GM23338 (cell line): ENCODE data around the gene AGAP1. TPM values are rescaled to one million over a fixed set of nuclear protein-coding genes. Genes with fewer than 3 reads are reported as not detected.

Source experiments
- ATAC-seq: fragments of 200-7000 bp; cut with Tn5 transposase; 3 replicates; pipeline ENCODE4 v1.9.1; 2020
- DNase-seq: peaks from one replicate; pipeline ENCODE4 v3.0.0-alpha.2; 2015; ENCODE audit warnings: low spot score
- H2AFZ ChIP-seq: fragments of 200-600 bp; sonication (generic); 2 replicates; pipeline ENCODE4 v1.8.0; 2016; ENCODE audit warnings: antibody characterized with exemption, mild to moderate bottlenecking, moderate library complexity
- H3F3A ChIP-seq: fragments of 200-600 bp; sonication (generic); replicated peaks from 2 replicates; pipeline ENCODE4 v1.8.0; 2017; ENCODE audit warnings: antibody characterized with exemption, mixed run types, low read depth
- H3K27ac ChIP-seq: fragments of 200-600 bp; sonication (generic); 2 replicates; pipeline ENCODE4 v1.6.1; 2016; ENCODE audit warnings: low read depth
- H3K27me3 ChIP-seq: fragments of 200-600 bp; sonication (generic); 2 replicates; pipeline ENCODE4 v1.8.0; 2016; ENCODE audit warnings: mild to moderate bottlenecking, mixed run types, moderate library complexity; ENCODE audit not compliant: insufficient read depth
- H3K36me3 ChIP-seq: fragments of 200-600 bp; sonication (generic); 2 replicates; pipeline ENCODE4 v1.8.0; 2016; ENCODE audit warnings: mild to moderate bottlenecking; ENCODE audit not compliant: insufficient read depth
- H3K4me1 ChIP-seq: fragments of 200-600 bp; sonication (generic); 2 replicates; pipeline ENCODE4 v1.8.0; 2016; ENCODE audit warnings: mild to moderate bottlenecking, moderate library complexity; ENCODE audit not compliant: insufficient read depth
- H3K4me2 ChIP-seq: fragments of 200-600 bp; sonication (generic); 2 replicates; pipeline ENCODE4 v1.7.1; 2017; ENCODE audit warnings: mixed run types
- H3K4me3 ChIP-seq: fragments of 200-600 bp; sonication (generic); 2 replicates; pipeline ENCODE4 v1.6.1; 2016; ENCODE audit warnings: mixed run types
- H3K79me2 ChIP-seq: fragments of 200-600 bp; sonication (generic); replicated peaks from 2 replicates; pipeline ENCODE4 v1.8.0; 2017; ENCODE audit warnings: mild to moderate bottlenecking; ENCODE audit not compliant: insufficient read depth
- H3K9me2 ChIP-seq: fragments of 200-600 bp; sonication (generic); 2 replicates; pipeline ENCODE4 v1.8.0; 2017; ENCODE audit not compliant: insufficient read depth
- H4K20me1 ChIP-seq: fragments of 200-600 bp; sonication (generic); replicated peaks from 2 replicates; pipeline ENCODE4 v1.8.0; 2017; ENCODE audit warnings: mild to moderate bottlenecking; ENCODE audit not compliant: insufficient read depth
- H3K27ac Mint-ChIP-seq: 2 replicates; pipeline ENCODE4 v1.8.0; 2020; ENCODE audit warnings: inconsistent platforms, mild to moderate bottlenecking, moderate library complexity, mixed read lengths
- H3K27me3 Mint-ChIP-seq: 3 replicates; pipeline ENCODE4 v1.8.0; 2022; ENCODE audit warnings: low read depth, mild to moderate bottlenecking, moderate library complexity, mixed read lengths, inconsistent platforms; ENCODE audit not compliant: insufficient read depth, poor library complexity
- H3K36me3 Mint-ChIP-seq: 3 replicates; pipeline ENCODE4 v1.8.0; 2021; ENCODE audit warnings: low read depth, mild to moderate bottlenecking, inconsistent platforms, moderate library complexity, mixed read lengths
- H3K4me1 Mint-ChIP-seq: 3 replicates; pipeline ENCODE4 v1.8.0; 2020; ENCODE audit warnings: mild to moderate bottlenecking, inconsistent platforms, mixed read lengths
- H3K4me3 Mint-ChIP-seq: 3 replicates; pipeline ENCODE4 v1.8.0; 2021; ENCODE audit warnings: moderate library complexity, mild to moderate bottlenecking, inconsistent platforms, mixed read lengths
- H3K9me3 Mint-ChIP-seq: 3 replicates; pipeline ENCODE4 v1.8.0; 2020; ENCODE audit warnings: moderate library complexity, mild to moderate bottlenecking, inconsistent platforms, mixed read lengths
- CREB1 ChIP-seq: fragments of 250-450 bp; sonication (Bioruptor Pico); IDR thresholded peaks from 2 replicates; pipeline ENCODE4 v1.5.0; 2020; ENCODE audit warnings: low read depth, mild to moderate bottlenecking, moderate library complexity
- EZH2 ChIP-seq: fragments of 200-600 bp; sonication (generic); IDR thresholded peaks from one replicate; pipeline ENCODE4 v1.8.0; 2017; ENCODE audit warnings: antibody characterized with exemption, mild to moderate bottlenecking, low read depth; ENCODE audit not compliant: unreplicated experiment
- EZH2phosphoT487 ChIP-seq: fragments of 200-600 bp; sonication (generic); IDR thresholded peaks from one replicate; pipeline ENCODE4 v1.8.1; 2018; ENCODE audit warnings: antibody characterized with exemption; ENCODE audit not compliant: unreplicated experiment
- JUNB ChIP-seq: IDR thresholded peaks from one replicate; pipeline ENCODE4 v1.6.1; 2016; ENCODE audit warnings: antibody characterized with exemption; ENCODE audit not compliant: unreplicated experiment
- NANOG ChIP-seq: IDR thresholded peaks from 2 replicates; pipeline ENCODE4 v1.6.1; 2016; ENCODE audit warnings: antibody characterized with exemption, borderline replicate concordance
- POLR2AphosphoS5 ChIP-seq: IDR thresholded peaks from 2 replicates; pipeline ENCODE4 v1.6.1; 2016; ENCODE audit warnings: antibody characterized with exemption, low read depth
- STAT1 ChIP-seq: IDR thresholded peaks from one replicate; pipeline ENCODE4 v1.6.1; 2016; ENCODE audit warnings: antibody characterized with exemption; ENCODE audit not compliant: unreplicated experiment
- ZNF114 ChIP-seq: fragments of 250-450 bp; sonication (Bioruptor Pico); IDR thresholded peaks from 2 replicates; pipeline ENCODE4 v1.5.0; 2020; ENCODE audit warnings: mild to moderate bottlenecking, moderate library complexity
- ZNF331 ChIP-seq: fragments of 250-450 bp; sonication (Bioruptor Pico); IDR thresholded peaks from 2 replicates; pipeline ENCODE4 v1.5.0; 2020; ENCODE audit warnings: low read depth, mild to moderate bottlenecking, moderate library complexity
- polyA plus RNA-seq: library from polyadenylated mRNA; unstranded; fragments of >200 nt; fragmentation: Nextera tagmentation; extraction: Ambion mirVana; gene quantifications from 2 replicates; pipeline ENCODE4 v1.2.1, GENCODE V29; 2016
- total RNA-seq: library from RNA; depleted of rRNA; stranded (reverse); fragments of >200 nt; shearing (Covaris generic); gene quantifications from 2 replicates; pipeline ENCODE4 v1.2.3, GENCODE V29; 2014
- TF ChIP-seq, protein P1 (sequence below): fragments of 250-450 bp; sonication (Bioruptor Pico); IDR thresholded peaks from 2 replicates; pipeline ENCODE4 v1.5.0; 2020; ENCODE audit warnings: mild to moderate bottlenecking, moderate library complexity
- TF ChIP-seq, protein P2 (sequence below): IDR thresholded peaks from 2 replicates; pipeline ENCODE4 v1.6.1; 2016; ENCODE audit warnings: antibody characterized with exemption
- TF ChIP-seq, protein P3 (sequence below): IDR thresholded peaks from one replicate; pipeline ENCODE4 v1.6.1; 2018; ENCODE audit warnings: antibody characterized with exemption; ENCODE audit not compliant: unreplicated experiment
- TF ChIP-seq, protein P4 (sequence below), 2 experiments: fragments of 200-600 bp in 1 of 2; sonication (generic) in 1 of 2; conservative IDR thresholded peaks; 2 replicates each; pipeline versions ENCODE4 v1.5.1 to v1.6.1; 2016 to 2017; ENCODE audit warnings: antibody characterized with exemption in 2 of 2, low read depth in 2 of 2, mild to moderate bottlenecking in 2 of 2, moderate library complexity in 1 of 2

AGAP1 gene
- total and polyA plus RNA-seq, 2 experiments from 2014 or later, result 13.3 to 27.9 TPM

DNA sequence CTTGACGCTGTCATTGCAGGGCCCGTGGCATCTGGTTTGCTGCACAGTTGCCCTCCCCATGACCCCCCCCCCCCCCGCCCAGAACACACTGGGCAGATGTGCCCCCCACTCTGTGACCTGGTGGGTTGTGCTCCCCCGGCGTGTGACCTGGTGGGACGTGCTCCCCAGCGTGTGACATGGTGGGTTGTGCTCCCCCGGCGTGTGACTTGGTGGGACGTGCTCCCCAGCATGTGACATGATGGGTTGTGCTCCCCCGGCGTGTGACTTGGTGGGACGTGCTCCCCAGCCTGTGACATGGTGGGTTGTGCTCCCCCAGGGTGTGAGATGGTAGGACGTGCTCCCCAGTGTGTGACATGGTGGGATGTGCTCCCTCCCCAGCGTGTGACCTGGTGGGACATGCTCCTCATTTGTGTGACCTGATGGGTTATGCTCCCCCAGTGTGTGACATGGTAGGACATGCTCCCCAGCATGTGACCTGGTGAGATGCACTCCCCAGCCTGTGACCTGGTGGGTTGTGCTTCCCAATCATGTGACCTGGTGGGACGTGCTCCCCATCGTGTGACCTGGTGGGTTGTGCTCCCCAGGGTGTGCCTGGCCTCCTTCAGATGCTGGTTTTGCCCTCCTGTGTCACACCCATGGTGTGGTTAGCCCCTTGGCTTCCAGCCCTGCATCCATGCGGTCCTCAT lies 213.7 kb downstream of the AGAP1 start:
- Histone ChIP-seq H2AFZ (no peak overlapping the region), H3F3A (no peaks in the 10 kb centered on the region), H3K9me2 (0 out of 2 replicates have a peak, but pooled peaks cover 3% of the 10 kb centered on the region), H4K20me1 (peaks cover 14% of the 10 kb centered on the region), H3K4me3 (no peak overlapping the region), H3K27ac (no peak overlapping the region), H3K79me2 (peaks cover 51% of the 10 kb centered on the region), H3K4me2 (no peak overlapping the region), H3K4me1 (peaks cover 13% of the 10 kb centered on the region), H3K27me3 (no peaks in the 10 kb centered on the region), H3K36me3 (no peaks in the 10 kb centered on the region; the same call in 1 of the 2 replicates)
- ATAC-seq, result no peak
- H3K27me3 Mint-ChIP-seq, result peaks cover 10% of the 10 kb centered on the region
- TF ChIP-seq JUNB (no peak), EZH2 (no peak), NANOG (no peak), POLR2AphosphoS5 (no peak), STAT1 (no peak), CREB1 (CRISPR knock-in tag) (no peak), ZNF114 (CRISPR knock-in tag) (no peak), ZNF331 (CRISPR knock-in tag) (no peak), EZH2phosphoT487 (no peak)
- TF ChIP-seq, protein P1, sequence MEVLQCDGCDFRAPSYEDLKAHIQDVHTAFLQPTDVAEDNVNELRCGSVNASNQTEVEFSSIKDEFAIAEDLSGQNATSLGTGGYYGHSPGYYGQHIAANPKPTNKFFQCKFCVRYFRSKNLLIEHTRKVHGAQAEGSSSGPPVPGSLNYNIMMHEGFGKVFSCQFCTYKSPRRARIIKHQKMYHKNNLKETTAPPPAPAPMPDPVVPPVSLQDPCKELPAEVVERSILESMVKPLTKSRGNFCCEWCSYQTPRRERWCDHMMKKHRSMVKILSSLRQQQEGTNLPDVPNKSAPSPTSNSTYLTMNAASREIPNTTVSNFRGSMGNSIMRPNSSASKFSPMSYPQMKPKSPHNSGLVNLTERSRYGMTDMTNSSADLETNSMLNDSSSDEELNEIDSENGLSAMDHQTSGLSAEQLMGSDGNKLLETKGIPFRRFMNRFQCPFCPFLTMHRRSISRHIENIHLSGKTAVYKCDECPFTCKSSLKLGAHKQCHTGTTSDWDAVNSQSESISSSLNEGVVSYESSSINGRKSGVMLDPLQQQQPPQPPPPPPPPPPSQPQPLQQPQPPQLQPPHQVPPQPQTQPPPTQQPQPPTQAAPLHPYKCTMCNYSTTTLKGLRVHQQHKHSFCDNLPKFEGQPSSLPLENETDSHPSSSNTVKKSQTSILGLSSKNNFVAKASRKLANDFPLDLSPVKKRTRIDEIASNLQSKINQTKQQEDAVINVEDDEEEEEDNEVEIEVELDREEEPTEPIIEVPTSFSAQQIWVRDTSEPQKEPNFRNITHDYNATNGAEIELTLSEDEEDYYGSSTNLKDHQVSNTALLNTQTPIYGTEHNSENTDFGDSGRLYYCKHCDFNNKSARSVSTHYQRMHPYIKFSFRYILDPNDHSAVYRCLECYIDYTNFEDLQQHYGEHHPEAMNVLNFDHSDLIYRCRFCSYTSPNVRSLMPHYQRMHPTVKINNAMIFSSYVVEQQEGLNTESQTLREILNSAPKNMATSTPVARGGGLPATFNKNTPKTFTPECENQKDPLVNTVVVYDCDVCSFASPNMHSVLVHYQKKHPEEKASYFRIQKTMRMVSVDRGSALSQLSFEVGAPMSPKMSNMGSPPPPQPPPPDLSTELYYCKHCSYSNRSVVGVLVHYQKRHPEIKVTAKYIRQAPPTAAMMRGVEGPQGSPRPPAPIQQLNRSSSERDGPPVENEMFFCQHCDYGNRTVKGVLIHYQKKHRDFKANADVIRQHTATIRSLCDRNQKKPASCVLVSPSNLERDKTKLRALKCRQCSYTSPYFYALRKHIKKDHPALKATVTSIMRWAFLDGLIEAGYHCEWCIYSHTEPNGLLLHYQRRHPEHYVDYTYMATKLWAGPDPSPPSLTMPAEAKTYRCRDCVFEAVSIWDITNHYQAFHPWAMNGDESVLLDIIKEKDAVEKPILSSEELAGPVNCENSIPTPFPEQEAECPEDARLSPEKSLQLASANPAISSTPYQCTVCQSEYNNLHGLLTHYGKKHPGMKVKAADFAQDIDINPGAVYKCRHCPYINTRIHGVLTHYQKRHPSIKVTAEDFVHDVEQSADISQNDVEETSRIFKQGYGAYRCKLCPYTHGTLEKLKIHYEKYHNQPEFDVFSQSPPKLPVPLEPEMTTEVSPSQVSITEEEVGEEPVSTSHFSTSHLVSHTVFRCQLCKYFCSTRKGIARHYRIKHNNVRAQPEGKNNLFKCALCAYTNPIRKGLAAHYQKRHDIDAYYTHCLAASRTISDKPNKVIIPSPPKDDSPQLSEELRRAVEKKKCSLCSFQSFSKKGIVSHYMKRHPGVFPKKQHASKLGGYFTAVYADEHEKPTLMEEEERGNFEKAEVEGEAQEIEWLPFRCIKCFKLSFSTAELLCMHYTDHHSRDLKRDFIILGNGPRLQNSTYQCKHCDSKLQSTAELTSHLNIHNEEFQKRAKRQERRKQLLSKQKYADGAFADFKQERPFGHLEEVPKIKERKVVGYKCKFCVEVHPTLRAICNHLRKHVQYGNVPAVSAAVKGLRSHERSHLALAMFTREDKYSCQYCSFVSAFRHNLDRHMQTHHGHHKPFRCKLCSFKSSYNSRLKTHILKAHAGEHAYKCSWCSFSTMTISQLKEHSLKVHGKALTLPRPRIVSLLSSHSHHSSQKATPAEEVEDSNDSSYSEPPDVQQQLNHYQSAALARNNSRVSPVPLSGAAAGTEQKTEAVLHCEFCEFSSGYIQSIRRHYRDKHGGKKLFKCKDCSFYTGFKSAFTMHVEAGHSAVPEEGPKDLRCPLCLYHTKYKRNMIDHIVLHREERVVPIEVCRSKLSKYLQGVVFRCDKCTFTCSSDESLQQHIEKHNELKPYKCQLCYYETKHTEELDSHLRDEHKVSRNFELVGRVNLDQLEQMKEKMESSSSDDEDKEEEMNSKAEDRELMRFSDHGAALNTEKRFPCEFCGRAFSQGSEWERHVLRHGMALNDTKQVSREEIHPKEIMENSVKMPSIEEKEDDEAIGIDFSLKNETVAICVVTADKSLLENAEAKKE (CRISPR knock-in tag), result no peak
- TF ChIP-seq, protein P2, sequence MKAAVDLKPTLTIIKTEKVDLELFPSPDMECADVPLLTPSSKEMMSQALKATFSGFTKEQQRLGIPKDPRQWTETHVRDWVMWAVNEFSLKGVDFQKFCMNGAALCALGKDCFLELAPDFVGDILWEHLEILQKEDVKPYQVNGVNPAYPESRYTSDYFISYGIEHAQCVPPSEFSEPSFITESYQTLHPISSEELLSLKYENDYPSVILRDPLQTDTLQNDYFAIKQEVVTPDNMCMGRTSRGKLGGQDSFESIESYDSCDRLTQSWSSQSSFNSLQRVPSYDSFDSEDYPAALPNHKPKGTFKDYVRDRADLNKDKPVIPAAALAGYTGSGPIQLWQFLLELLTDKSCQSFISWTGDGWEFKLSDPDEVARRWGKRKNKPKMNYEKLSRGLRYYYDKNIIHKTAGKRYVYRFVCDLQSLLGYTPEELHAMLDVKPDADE, result no peak
- TF ChIP-seq, protein P3, sequence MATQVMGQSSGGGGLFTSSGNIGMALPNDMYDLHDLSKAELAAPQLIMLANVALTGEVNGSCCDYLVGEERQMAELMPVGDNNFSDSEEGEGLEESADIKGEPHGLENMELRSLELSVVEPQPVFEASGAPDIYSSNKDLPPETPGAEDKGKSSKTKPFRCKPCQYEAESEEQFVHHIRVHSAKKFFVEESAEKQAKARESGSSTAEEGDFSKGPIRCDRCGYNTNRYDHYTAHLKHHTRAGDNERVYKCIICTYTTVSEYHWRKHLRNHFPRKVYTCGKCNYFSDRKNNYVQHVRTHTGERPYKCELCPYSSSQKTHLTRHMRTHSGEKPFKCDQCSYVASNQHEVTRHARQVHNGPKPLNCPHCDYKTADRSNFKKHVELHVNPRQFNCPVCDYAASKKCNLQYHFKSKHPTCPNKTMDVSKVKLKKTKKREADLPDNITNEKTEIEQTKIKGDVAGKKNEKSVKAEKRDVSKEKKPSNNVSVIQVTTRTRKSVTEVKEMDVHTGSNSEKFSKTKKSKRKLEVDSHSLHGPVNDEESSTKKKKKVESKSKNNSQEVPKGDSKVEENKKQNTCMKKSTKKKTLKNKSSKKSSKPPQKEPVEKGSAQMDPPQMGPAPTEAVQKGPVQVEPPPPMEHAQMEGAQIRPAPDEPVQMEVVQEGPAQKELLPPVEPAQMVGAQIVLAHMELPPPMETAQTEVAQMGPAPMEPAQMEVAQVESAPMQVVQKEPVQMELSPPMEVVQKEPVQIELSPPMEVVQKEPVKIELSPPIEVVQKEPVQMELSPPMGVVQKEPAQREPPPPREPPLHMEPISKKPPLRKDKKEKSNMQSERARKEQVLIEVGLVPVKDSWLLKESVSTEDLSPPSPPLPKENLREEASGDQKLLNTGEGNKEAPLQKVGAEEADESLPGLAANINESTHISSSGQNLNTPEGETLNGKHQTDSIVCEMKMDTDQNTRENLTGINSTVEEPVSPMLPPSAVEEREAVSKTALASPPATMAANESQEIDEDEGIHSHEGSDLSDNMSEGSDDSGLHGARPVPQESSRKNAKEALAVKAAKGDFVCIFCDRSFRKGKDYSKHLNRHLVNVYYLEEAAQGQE, result no peak
- TF ChIP-seq, protein P4, sequence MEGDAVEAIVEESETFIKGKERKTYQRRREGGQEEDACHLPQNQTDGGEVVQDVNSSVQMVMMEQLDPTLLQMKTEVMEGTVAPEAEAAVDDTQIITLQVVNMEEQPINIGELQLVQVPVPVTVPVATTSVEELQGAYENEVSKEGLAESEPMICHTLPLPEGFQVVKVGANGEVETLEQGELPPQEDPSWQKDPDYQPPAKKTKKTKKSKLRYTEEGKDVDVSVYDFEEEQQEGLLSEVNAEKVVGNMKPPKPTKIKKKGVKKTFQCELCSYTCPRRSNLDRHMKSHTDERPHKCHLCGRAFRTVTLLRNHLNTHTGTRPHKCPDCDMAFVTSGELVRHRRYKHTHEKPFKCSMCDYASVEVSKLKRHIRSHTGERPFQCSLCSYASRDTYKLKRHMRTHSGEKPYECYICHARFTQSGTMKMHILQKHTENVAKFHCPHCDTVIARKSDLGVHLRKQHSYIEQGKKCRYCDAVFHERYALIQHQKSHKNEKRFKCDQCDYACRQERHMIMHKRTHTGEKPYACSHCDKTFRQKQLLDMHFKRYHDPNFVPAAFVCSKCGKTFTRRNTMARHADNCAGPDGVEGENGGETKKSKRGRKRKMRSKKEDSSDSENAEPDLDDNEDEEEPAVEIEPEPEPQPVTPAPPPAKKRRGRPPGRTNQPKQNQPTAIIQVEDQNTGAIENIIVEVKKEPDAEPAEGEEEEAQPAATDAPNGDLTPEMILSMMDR (conservative IDR thresholded peaks at IDR 0.05; ENCODE audit: low read depth in 2 of 2), result no peak
- H3K36me3 Mint-ChIP-seq, result peaks cover 27% of the 10 kb centered on the region
- no peaks in the 10 kb centered on the region for H3K9me3 Mint-ChIP-seq
- H3K4me3 Mint-ChIP-seq, result no peak overlapping the region
- no peak for DNase-seq
- H3K4me1 Mint-ChIP-seq, result peaks cover 20% of the 10 kb centered on the region
- no peak overlapping the region for H3K27ac Mint-ChIP-seq
